GM12878 (cell line): ENCODE results near the gene INF2. TPM values are rescaled to one million over a fixed set of nuclear protein-coding genes. Genes with fewer than 3 reads are reported as not detected.

ENCODE experiments used
- ATAC-seq: fragments of 200-7000 bp; cut with Tn5 transposase; 3 replicates; pipeline ENCODE4 v1.9.1; 2020; ENCODE audit warnings: mild to moderate bottlenecking, moderate library complexity
- BruUV-seq: library from RNA; stranded (reverse); fragments of 400-500 nt; replicated peaks from 2 replicates; lab custom pipeline; 2021; lab: Mats Ljungman, UMichigan
- CTCF ChIA-PET: fragments of 300-600 bp; sonication (Branson Sonifier 250); formaldehyde crosslinking; extraction: SDS; loops from one replicate; lab custom pipeline; 2021; ENCODE audit warnings: inconsistent platforms; lab: Yijun Ruan, JAX
- POLR2A ChIA-PET: fragments of 350-600 bp; formaldehyde crosslinking; extraction: SDS; loops from one replicate; lab custom pipeline; 2021; ENCODE audit warnings: inconsistent platforms; lab: Charles Lee
- RAD21 ChIA-PET: fragments of 300-600 bp; sonication (Branson Sonifier 250); formaldehyde crosslinking; loops from one replicate; lab custom pipeline; 2023; ENCODE audit warnings: antibody characterized with exemption; ENCODE audit not compliant: unreplicated experiment; lab: Charles Lee
- SMC1A ChIA-PET: fragments of 300-600 bp; sonication (Branson Sonifier 250); formaldehyde crosslinking; loops from one replicate; lab custom pipeline; 2023; ENCODE audit not compliant: unreplicated experiment, uncharacterized antibody; lab: Charles Lee
- DNase-seq: peaks from one replicate; pipeline ENCODE4 v3.0.0-alpha.2; 2011; ENCODE audit warnings: low read depth, low spot score
- FAIRE-seq: peaks from 3 replicates; lab custom pipeline; 2011; peaks lifted over from hg19 to GRCh38; lab: Jason Lieb, UNC
- H2AFZ ChIP-seq: 2 replicates; pipeline ENCODE4 v1.6.0; 2011; ENCODE audit warnings: low read depth, low read length, control low read depth; ENCODE audit not compliant: control insufficient read depth
- H3K27ac ChIP-seq: 2 replicates; pipeline ENCODE4 v1.5.1; 2011; ENCODE audit warnings: control low read depth; ENCODE audit not compliant: control insufficient read depth, insufficient read depth
- H3K27me3 ChIP-seq, 2 experiments: replicated peaks in 1 of 2; 2 replicates each; pipeline versions ENCODE4 v1.6.0 to v1.6.1; 2011; ENCODE audit warnings: low read length in 1 of 2; ENCODE audit not compliant: control insufficient read depth in 2 of 2, insufficient read depth in 2 of 2
- H3K36me3 ChIP-seq, 2 experiments: 2 replicates each; pipeline ENCODE4 v1.5.1; 2011; ENCODE audit warnings: low read length in 1 of 2; ENCODE audit not compliant: control insufficient read depth in 2 of 2, insufficient read depth in 2 of 2
- H3K4me1 ChIP-seq: 2 replicates; pipeline ENCODE4 v1.6.1; 2011; ENCODE audit warnings: mild to moderate bottlenecking, low read length, moderate library complexity, mixed read lengths; ENCODE audit not compliant: control insufficient read depth, insufficient read depth
- H3K4me2 ChIP-seq: 2 replicates; pipeline ENCODE4 v1.6.0; 2011; ENCODE audit warnings: control low read depth; ENCODE audit not compliant: control insufficient read depth, insufficient read depth
- H3K4me3 ChIP-seq: fragments of 200-600 bp; sonication (generic); 2 replicates; pipeline ENCODE4 v1.5.1; 2016
- H3K79me2 ChIP-seq: 2 replicates; pipeline ENCODE4 v1.6.0; 2011; ENCODE audit warnings: low read length; ENCODE audit not compliant: control insufficient read depth, insufficient read depth
- H3K9ac ChIP-seq: 2 replicates; pipeline ENCODE4 v1.8.0; 2011; ENCODE audit warnings: low read length, control low read depth, mixed read lengths; ENCODE audit not compliant: control insufficient read depth, insufficient read depth
- H3K9me3 ChIP-seq: replicated peaks from 3 replicates; pipeline ENCODE4 v1.5.1; 2011; ENCODE audit warnings: mild to moderate bottlenecking, low read length; ENCODE audit not compliant: control insufficient read depth, insufficient read depth
- H4K20me1 ChIP-seq: 2 replicates; pipeline ENCODE4 v1.6.0; 2011; ENCODE audit not compliant: control insufficient read depth, insufficient read depth
- EGR1 ChIP-seq, 2 experiments: IDR thresholded peaks; 1 replicate in 1 of 2; 2 replicates in 1 of 2; pipeline ENCODE4 v1.6.1; 2011 to 2012; ENCODE audit warnings: low read depth in 2 of 2, low read length in 2 of 2, borderline replicate concordance in 1 of 2, mild to moderate bottlenecking in 1 of 2, moderate library complexity in 1 of 2
- KLF5 ChIP-seq: fragments of 450-650 bp; IDR thresholded peaks from 2 replicates; pipeline ENCODE4 v1.6.1; 2014; ENCODE audit warnings: mild to moderate bottlenecking; ENCODE audit not compliant: partially characterized antibody
- MLLT1 ChIP-seq: fragments of 450-650 bp; IDR thresholded peaks from 2 replicates; pipeline ENCODE4 v1.6.1; 2016; ENCODE audit warnings: mild to moderate bottlenecking
- SUZ12 ChIP-seq: fragments of 200-600 bp; sonication (generic); IDR thresholded peaks from one replicate; pipeline ENCODE4 v1.6.1; 2018; ENCODE audit warnings: antibody characterized with exemption, mild to moderate bottlenecking; ENCODE audit not compliant: unreplicated experiment
- TCF7 ChIP-seq: IDR thresholded peaks from 2 replicates; pipeline ENCODE4 v1.6.1; 2014; ENCODE audit warnings: antibody characterized with exemption, borderline replicate concordance
- ZBED1 ChIP-seq: IDR thresholded peaks from 2 replicates; pipeline ENCODE4 v1.6.1; 2016; ENCODE audit warnings: borderline replicate concordance
- ZNF622 ChIP-seq: fragments of 450-650 bp; IDR thresholded peaks from 2 replicates; pipeline ENCODE4 v1.6.1; 2017; ENCODE audit warnings: mild to moderate bottlenecking, inconsistent platforms
- ZZZ3 ChIP-seq: IDR thresholded peaks from 2 replicates; pipeline ENCODE4 v1.6.1; 2011; ENCODE audit warnings: low read depth; ENCODE audit not compliant: control insufficient read depth, insufficient read length
- WGBS: methylation state at CpG from one replicate; pipeline ENCODE4 v1.1.6; 2016; ENCODE audit warnings: low lambda C conversion rate; ENCODE audit not compliant: insufficient replicate concordance, insufficient coverage; ENCODE audit errors: missing lambda C conversion rate; 5-methylcytosine and 5-hydroxymethylcytosine counted together
- in situ Hi-C: fragments of 300-500 bp; cut with MboI; formaldehyde crosslinking; loops from 9 replicates; pipeline ENCODE4 v1.14.3; 2018; ENCODE audit warnings: mixed read lengths
- intact Hi-C: fragments of 100-400 bp; cut with micrococcal nuclease; formaldehyde crosslinking; loops from one replicate; pipeline ENCODE4 v1.14.2; 2022; ENCODE audit not compliant: unreplicated experiment
- polyA plus RNA-seq, 11 experiments: library from polyadenylated mRNA; depleted of rRNA in 4 of 11; unstranded in 6 of 11; stranded (reverse) in 5 of 11; fragments of >200 nt; fragmentation: Nextera tagmentation in 4 of 11; fragmentation: Illumina TruSeq in 1 of 11; extraction: Ambion mirVana in 4 of 11; extraction: Trizol in 1 of 11; gene quantifications; 1 replicate in 1 of 11; 2 replicates in 10 of 11; pipeline versions ENCODE4 v1.2.1 to v1.2.3, GENCODE V29; 2011 to 2016; ENCODE audit warnings: inconsistent platforms in 2 of 11, missing spikeins in 2 of 11, low read depth in 1 of 11
- total RNA-seq, 4 experiments: library from RNA; depleted of rRNA in 3 of 4; stranded (reverse); fragments of >200 nt in 3 of 4; fragmentation: Illumina TruSeq in 1 of 4; extraction: Trizol in 1 of 4; gene quantifications; 2 replicates each; pipeline versions ENCODE4 v1.2.1 to v1.2.3, GENCODE V29; 2013 to 2021
- TF ChIP-seq, protein P1 (sequence below), 3 experiments: IDR thresholded peaks in 2 of 3; conservative IDR thresholded peaks in 1 of 3; 2 replicates each; pipeline ENCODE4 v1.5.1; 2011; ENCODE audit warnings: low read depth in 3 of 3, low read length in 3 of 3, mild to moderate bottlenecking in 3 of 3, control low read depth in 2 of 3, moderate library complexity in 2 of 3, inconsistent platforms in 1 of 3, mixed read lengths in 1 of 3; ENCODE audit not compliant: control insufficient read depth in 2 of 3, insufficient read depth in 1 of 3; ENCODE audit errors: extremely low read depth in 1 of 3

INF2 gene
- total and polyA plus RNA-seq, 10 of the 15 experiments (the other 5 are each of a cell fraction or from before 2014, with no cell fraction given), result 0.72 to 43.2 (median 8.3) TPM

GRCh38 chr14:104707608-104708595 lies 18.5 kb downstream of the INF2 start:
- RAD21 ChIA-PET, result interaction anchor here (1.7 kb wide), 1 partner anchor 56 kb away, joined by 7 read pairs; no protein-coding TSS in a partner anchor
- Histone ChIP-seq H3K4me1 (no peaks in the 10 kb centered on the region), H3K27ac (no peak overlapping the region), H2AFZ (no peak overlapping the region), H3K79me2 (no peaks in the 10 kb centered on the region), H3K4me3 (no peak overlapping the region), H3K9me3 (no peaks in the 10 kb centered on the region), H4K20me1 (no peaks in the 10 kb centered on the region), H3K36me3 (peaks cover 0 to 3% of the 10 kb centered on the region in 2 experiments; a peak in 3 of 4 replicates), H3K9ac (no peak overlapping the region), H3K4me2 (no peak overlapping the region), H3K27me3 (no peaks in the 10 kb centered on the region)
- ATAC-seq, result no peak; the same call in 1 of the 3 replicates
- BruUV-seq, result no TSS peak
- SMC1A ChIA-PET, result interaction anchor here (1.1 kb wide), 1 partner anchor 38 kb away, joined by 3 read pairs; no protein-coding TSS in a partner anchor
- FAIRE-seq, result no peak
- in situ Hi-C loops, result no loop called here
- intact Hi-C loops, result loop anchor here (1.0 kb wide), 1 partner anchor 58 kb away; no protein-coding TSS in a partner anchor
- POLR2A ChIA-PET, result no interaction called here
- TF ChIP-seq ZNF622, result no peak
- no peak for DNase-seq
- WGBS, result 43% methylated on average over 33 of the region's 34 CpGs
- CTCF ChIA-PET, result interaction anchor here (0.8 to 3.1 kb wide), 9 partner anchors 11 to 64 kb away, joined by 3 to 15 read pairs (median 4); partner anchors contain the start of gene SIVA1

DNA sequence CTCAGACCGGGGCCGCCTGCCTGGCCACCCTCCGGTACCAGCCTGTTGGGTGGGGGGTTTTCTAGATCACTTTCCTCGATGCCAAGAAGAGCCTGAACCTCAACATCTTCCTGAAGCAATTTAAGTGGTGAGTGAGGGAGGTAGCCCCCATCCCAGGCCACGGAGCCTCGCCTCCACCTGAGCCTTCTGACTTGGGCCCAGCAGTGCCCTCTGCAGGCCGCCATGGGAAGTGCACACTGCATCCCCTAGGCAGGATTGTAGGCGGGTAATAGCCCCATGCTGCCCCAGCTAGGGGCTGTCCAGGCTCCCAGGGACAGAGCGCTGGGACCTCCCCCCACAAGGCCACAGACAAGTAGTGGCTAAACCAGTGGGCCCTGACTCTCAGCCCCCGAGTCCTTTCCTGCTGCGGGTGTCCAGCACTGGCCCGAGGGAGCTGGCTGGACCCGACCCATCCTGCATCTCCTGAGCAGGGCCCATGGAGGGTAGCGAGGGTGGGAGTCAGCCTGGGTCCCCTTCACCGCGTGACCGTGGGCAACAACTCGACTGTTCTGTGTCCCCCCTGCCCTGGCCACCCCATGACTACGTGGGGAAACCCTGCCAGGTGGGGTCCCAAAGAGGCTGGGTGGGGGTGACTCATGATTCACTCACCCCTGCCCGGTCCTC lies 19.3 kb downstream of the INF2 start:
- POLR2A ChIA-PET, result no interaction called here
- 34% methylated on average over 20 of the region's 20 CpGs for WGBS
- H3K4me3 ChIP-seq, result no peak overlapping the region
- no peaks in the 10 kb centered on the region for H4K20me1 ChIP-seq
- BruUV-seq, result no TSS peak
- no peak overlapping the region for H3K9ac ChIP-seq
- peaks cover 0 to 3% of the 10 kb centered on the region in 2 experiments; a peak in 2 of 4 replicates for H3K36me3 ChIP-seq
- ATAC-seq, result peak; percentile 94
- no peaks in the 10 kb centered on the region for H3K79me2 ChIP-seq
- SMC1A ChIA-PET, result interaction anchor here (0.6 to 1.1 kb wide), 4 partner anchors 39 to 62 kb away, joined by 3 to 4 read pairs (median 4); no protein-coding TSS in a partner anchor
- in situ Hi-C loops (no loop called here), intact Hi-C loops (loop anchor here (1.0 kb wide), 1 partner anchor 58 kb away; no protein-coding TSS in a partner anchor)
- RAD21 ChIA-PET, result interaction anchor here (0.7 to 1.7 kb wide), 3 partner anchors 32 to 61 kb away, joined by 4 to 7 read pairs (median 4); no protein-coding TSS in a partner anchor
- H3K27ac ChIP-seq, result no peak overlapping the region
- no peak overlapping the region for H3K4me2 ChIP-seq
- FAIRE-seq, result peak; percentile 86
- no peak for DNase-seq
- no peaks in the 10 kb centered on the region for H3K9me3 ChIP-seq
- no peak overlapping the region for H2AFZ ChIP-seq
- H3K4me1 ChIP-seq, result no peaks in the 10 kb centered on the region
- CTCF ChIA-PET, result interaction anchor here (0.7 to 3.1 kb wide), 14 partner anchors 12 to 65 kb away, joined by 3 to 15 read pairs (median 4); partner anchors contain the start of gene SIVA1
- no peaks in the 10 kb centered on the region for H3K27me3 ChIP-seq
- TF ChIP-seq, protein P1, sequence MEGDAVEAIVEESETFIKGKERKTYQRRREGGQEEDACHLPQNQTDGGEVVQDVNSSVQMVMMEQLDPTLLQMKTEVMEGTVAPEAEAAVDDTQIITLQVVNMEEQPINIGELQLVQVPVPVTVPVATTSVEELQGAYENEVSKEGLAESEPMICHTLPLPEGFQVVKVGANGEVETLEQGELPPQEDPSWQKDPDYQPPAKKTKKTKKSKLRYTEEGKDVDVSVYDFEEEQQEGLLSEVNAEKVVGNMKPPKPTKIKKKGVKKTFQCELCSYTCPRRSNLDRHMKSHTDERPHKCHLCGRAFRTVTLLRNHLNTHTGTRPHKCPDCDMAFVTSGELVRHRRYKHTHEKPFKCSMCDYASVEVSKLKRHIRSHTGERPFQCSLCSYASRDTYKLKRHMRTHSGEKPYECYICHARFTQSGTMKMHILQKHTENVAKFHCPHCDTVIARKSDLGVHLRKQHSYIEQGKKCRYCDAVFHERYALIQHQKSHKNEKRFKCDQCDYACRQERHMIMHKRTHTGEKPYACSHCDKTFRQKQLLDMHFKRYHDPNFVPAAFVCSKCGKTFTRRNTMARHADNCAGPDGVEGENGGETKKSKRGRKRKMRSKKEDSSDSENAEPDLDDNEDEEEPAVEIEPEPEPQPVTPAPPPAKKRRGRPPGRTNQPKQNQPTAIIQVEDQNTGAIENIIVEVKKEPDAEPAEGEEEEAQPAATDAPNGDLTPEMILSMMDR (IDR thresholded peaks at IDR 0.05 in 2 of 3, conservative IDR thresholded peaks at IDR 0.05 in 1 of 3; ENCODE audit: control insufficient read depth in 2 of 3, extremely low read depth in 1 of 3, insufficient read depth in 1 of 3, low read depth in 3 of 3, low read length in 3 of 3), result peak; percentile 89 to 97 (median 96)
- TF ChIP-seq TCF7, result no peak
- no peak for TF ChIP-seq KLF5
- TF ChIP-seq SUZ12, result no peak
- no peak for TF ChIP-seq EGR1 (IDR thresholded peaks at IDR 0.05; ENCODE audit: borderline replicate concordance in 1 of 2, low read depth in 2 of 2, low read length in 2 of 2)
- no peak for TF ChIP-seq ZBED1
- no peak for TF ChIP-seq ZZZ3
- no peak for TF ChIP-seq MLLT1
